GM12872 (cell line): ENCODE results near the gene COPS7A.

ENCODE experiments used
- CTCF ChIP-seq: IDR thresholded peaks from 3 replicates; pipeline ENCODE4 v1.5.1; 2011; ENCODE audit warnings: low read depth, mild to moderate bottlenecking, low read length, moderate library complexity; ENCODE audit not compliant: insufficient read depth

The COPS7A gene

GRCh38 chr12:6716874-6717437 lies 6.9 kb upstream of the COPS7A start:
- TF ChIP-seq CTCF: no peak

- no peak for TF ChIP-seq CTCF
Measured at GRCh38 chr12:6722863-6723262, 983 bp upstream of the COPS7A start.

GRCh38 chr12:6724409-6724797 lies 557 bp downstream of the COPS7A start:
- TF ChIP-seq CTCF: no peak

DNA sequence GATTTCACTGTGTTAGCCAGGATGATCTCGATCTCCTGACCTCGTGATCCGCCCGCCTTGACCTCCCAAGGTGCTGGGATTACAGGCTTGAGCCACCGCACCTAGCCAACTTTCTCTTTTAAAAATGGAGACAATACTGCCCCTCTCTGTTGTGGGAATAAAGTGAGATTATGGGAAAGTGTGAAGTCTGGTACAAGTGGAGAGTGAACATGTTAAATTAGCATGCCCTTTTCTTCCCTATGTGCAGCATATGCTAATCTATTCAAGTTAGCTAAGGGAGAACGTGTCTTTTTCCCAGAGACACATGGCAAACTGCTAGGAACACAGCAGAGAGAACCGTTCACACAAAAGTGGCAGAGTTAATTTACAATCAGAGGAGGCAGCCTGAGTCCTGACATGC lies 1.5 kb downstream of the COPS7A start:
- TF ChIP-seq CTCF: no peak

DNA sequence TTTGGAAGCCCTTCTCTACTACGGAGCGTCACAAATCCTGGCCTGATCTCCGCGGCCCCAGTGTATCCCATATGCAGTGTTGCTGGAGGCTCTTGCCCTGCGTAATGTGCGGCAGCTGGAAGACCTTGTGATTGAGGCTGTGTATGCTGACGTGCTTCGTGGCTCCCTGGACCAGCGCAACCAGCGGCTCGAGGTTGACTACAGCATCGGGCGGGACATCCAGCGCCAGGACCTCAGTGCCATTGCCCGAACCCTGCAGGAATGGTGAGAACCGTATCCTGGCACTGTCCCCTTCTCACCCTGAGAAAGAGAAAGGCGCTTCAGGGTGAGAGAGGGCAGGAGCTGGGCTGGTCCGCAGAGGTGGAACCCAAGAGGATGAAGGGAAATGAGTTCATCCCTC lies 5.3 kb downstream of the COPS7A start:
- no peak for TF ChIP-seq CTCF

DNA sequence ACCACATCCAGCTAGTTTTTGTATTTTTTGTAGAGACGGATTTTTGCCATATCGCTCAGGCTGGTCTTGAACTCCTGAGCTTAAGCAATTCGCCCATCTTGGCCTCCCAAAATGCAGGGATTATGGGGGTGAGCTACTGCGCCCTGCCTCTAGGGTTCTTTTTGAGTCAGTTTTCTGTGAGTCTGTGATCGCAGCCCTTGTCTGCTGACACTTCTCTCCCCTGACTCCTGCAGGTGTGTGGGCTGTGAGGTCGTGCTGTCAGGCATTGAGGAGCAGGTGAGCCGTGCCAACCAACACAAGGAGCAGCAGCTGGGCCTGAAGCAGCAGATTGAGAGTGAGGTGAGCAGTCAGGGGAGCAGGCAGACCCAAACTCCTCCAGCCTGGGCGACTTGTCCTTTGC lies 6.3 kb downstream of the COPS7A start:
- TF ChIP-seq CTCF: peak; percentile 22; the same call in 1 of the 3 replicates

GRCh38 chr12:6734506-6735387 lies 10.9 kb downstream of the COPS7A start:
- no peak for TF ChIP-seq CTCF
